Measurements from ENCODE around the gene ANAPC15.

ANAPC15 gene

GRCh38 chr11:72084965-72085364 is 27.5 kb downstream of the ANAPC15 start:
- DNase-seq (ENCODE audit: low spot score) = no peak

GRCh38 chr11:72084076-72084475 is 28.4 kb downstream of the ANAPC15 start:
- no peak for DNase-seq (ENCODE audit: low spot score)

- no peak for DNase-seq (ENCODE audit: low spot score)
These were observed 29.1 kb downstream of the ANAPC15 start for GRCh38 chr11:72083414-72083813.

- no peak for DNase-seq (ENCODE audit: low spot score)
These were observed 30.6 kb downstream of the ANAPC15 start for GRCh38 chr11:72081821-72082453.

- no peak for DNase-seq (ENCODE audit: low spot score)
These were observed 31.3 kb downstream of the ANAPC15 start for GRCh38 chr11:72081184-72081644.

GRCh38 chr11:72080326-72081183 is 31.9 kb downstream of the ANAPC15 start, which contains the start of the genes LRRC51 and NUMA1:
Gene LRRC51, plus strand, starts transcription at chr11:72080850. Its CDS starts 8,234 bp downstream, at chr11:72089084.
Gene NUMA1, minus strand, starts transcription at chr11:72080542. Its CDS starts 44,599 bp downstream, at chr11:72035943.
- DNase-seq (ENCODE audit: low spot score) = peak; percentile 96

- peak; percentile 67 for DNase-seq (ENCODE audit: low spot score)
These were observed 32.6 kb downstream of the ANAPC15 start for GRCh38 chr11:72079819-72080325.

GRCh38 chr11:72078477-72078876 is 34.0 kb downstream of the ANAPC15 start:
- no peak for DNase-seq (ENCODE audit: low spot score)

GRCh38 chr11:72075756-72076155 is 36.7 kb downstream of the ANAPC15 start:
- DNase-seq (ENCODE audit: low spot score) = no peak

- no peak for DNase-seq (ENCODE audit: low spot score)
These were observed 37.4 kb downstream of the ANAPC15 start for GRCh38 chr11:72075109-72075508.

GRCh38 chr11:72072348-72072747 is 40.1 kb downstream of the ANAPC15 start:
- peak; percentile 72 for DNase-seq (ENCODE audit: low spot score)

GRCh38 chr11:72070491-72070890 is 42.0 kb downstream of the ANAPC15 start:
- no peak for DNase-seq (ENCODE audit: low spot score)

- DNase-seq (ENCODE audit: low spot score) = peak; percentile 85
These were observed 42.7 kb downstream of the ANAPC15 start for GRCh38 chr11:72069787-72070251.

- DNase-seq (ENCODE audit: low spot score) = peak; percentile 35
These were observed 43.3 kb downstream of the ANAPC15 start for GRCh38 chr11:72069200-72069599.

- DNase-seq (ENCODE audit: low spot score) = no peak
These were observed 44.8 kb downstream of the ANAPC15 start for GRCh38 chr11:72067676-72068075.

GRCh38 chr11:72067266-72067665 is 45.2 kb downstream of the ANAPC15 start:
- DNase-seq (ENCODE audit: low spot score) = no peak

- no peak for DNase-seq (ENCODE audit: low spot score)
These were observed 45.6 kb downstream of the ANAPC15 start for GRCh38 chr11:72066855-72067254.

- no peak for DNase-seq (ENCODE audit: low spot score)
These were observed 50.6 kb downstream of the ANAPC15 start for GRCh38 chr11:72061739-72062396.
